GM04503 (cell line): ENCODE results near the gene DPYD.

Experiments used
- DNase-seq: peaks from one replicate; pipeline ENCODE4 v3.0.0-alpha.2; 2012; ENCODE audit warnings: low read depth

Gene DPYD

GRCh38 chr1:97783751-97784150 is 137.1 kb downstream of the DPYD start:
- no peak for DNase-seq

GRCh38 chr1:97781762-97782337 is 139.0 kb downstream of the DPYD start:
- DNase-seq = no peak

DNA sequence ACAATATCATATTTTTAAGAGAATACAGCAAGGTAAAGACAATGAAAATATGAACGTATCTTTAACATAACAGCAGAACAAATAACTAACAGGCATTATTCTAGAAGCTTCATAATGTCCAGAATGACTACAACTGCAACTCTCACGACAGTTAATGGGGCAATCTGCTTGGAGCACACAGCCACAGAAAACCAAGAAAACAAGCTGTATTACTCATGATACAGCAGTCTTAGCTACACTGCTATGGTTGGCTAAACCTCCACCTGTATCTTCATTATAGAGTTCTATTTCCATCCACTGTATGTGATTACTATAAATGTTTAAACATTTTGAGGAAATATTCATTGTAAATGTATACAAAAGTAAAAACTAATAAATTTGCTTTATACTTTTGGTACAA is 139.9 kb downstream of the DPYD start:
- no peak for DNase-seq

DNA sequence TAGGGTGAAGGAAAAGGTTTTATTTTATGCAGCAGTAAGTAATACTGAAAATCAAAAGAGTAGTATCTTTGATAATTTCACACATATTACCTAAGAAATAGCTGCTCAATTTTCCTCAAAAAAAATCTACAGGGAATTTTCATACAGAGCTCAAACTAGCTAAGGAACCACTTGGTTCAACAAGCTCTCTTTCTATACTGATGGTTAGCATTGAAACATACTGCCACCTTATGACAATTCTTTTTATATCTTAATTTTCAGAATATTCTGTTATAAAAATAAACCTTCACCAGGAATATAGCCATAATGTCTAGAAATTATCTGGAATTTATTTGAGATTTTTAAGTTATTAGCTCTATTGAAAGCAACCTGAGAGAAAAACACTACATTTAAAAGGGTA is 142.1 kb downstream of the DPYD start:
- no peak for DNase-seq

DNA sequence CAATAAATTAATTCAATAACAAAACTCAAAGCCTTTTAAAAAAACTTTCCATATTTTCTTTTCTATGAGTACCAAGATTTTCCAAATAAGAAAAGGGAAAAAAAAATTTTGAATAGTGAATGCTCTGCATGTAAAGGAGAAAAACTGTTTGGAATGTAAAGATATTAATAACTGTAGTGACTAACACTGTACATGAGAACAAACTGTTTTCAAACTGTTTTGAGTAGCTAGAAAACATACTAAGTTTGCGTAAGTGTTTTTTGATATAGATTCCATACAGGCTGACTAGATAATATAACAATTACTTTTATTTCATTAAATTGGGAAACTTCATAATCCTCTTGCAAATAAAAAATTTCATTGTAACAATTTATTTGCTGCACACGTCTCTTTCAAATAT is 150.5 kb downstream of the DPYD start:
- DNase-seq = no peak

DNA sequence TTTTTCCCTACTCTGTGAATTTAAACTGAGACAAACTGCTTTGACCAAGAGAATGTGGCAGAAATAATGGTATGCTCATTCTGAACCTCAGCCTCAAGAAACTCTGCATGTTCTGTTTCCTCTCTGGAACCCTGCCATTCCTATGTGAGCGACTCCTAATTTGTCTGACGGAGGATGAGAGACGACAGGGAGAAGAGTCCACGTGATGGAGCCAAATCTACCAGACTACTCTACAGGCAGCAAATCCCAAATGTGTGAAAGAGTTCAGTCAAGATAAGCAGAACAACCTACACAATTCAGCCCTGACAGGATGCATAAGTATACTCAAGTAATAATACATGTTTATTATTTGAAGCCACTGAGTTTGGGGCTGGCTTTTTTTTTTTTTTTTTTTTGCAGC is 153.5 kb downstream of the DPYD start:
- no peak for DNase-seq

DNA sequence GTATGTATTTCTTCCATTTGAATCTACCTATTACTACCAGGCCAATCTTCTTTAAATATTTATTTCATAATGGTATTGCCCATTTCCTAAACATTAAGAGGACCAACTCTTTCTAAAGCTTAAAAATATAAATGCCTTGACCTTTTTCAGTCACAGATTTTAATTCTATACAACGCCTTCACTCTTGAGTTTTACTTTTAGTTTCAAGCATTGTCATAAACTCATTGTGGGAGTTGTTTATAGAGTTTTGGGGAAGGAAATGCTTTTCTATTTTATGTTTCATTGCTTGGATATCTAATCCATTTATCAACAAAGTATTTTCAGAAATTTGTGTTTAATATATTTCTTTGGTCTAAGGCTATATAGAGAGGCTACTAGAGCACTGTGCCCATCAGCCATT is 155.8 kb downstream of the DPYD start:
- DNase-seq = no peak

DNA sequence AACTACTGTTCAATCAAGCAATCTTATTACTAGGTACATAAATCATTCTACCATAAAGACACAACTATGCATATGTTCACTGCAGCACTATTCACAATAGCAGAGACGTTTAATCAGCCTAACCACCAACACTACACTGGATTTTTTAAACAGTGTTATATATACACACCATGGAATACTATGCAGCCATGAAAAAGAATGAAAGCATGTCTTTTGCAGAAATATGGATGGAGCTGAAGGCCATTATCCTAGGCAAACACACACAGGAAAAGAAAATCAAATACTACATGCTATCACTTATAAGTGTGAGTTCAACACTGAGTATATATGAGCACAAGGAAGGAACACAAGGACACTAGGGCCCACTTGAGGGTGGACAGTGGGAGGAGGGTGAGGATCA is 159.2 kb downstream of the DPYD start:
- no peak for DNase-seq

GRCh38 chr1:97759078-97759477 is 161.8 kb downstream of the DPYD start:
- no peak for DNase-seq

- DNase-seq = peak; percentile 57
Measured at GRCh38 chr1:97758541-97759057, 162.2 kb downstream of the DPYD start.

DNA sequence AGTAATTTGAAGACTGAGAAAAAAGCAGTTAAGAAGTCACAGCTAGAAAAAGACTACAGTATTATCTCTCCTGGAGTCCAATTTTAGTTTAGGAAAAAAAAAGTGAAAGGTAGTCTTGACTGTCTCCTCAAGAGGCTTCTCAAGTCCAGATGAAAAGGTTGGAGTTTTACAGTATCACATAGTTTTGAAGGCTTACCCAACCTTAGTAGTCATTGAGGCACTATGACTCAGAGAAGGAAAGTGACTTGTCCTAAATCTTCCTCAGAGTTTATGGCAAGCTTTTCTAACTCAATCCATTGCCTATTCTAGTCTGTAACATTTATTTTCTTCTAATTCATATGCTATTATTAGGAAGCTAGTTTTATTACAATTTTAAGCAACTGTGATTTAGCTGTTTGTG is 174.9 kb downstream of the DPYD start:
- DNase-seq = no peak

GRCh38 chr1:97744977-97745376 is 175.9 kb downstream of the DPYD start:
- no peak for DNase-seq

GRCh38 chr1:97743129-97743528 is 177.7 kb downstream of the DPYD start:
- no peak for DNase-seq

DNA sequence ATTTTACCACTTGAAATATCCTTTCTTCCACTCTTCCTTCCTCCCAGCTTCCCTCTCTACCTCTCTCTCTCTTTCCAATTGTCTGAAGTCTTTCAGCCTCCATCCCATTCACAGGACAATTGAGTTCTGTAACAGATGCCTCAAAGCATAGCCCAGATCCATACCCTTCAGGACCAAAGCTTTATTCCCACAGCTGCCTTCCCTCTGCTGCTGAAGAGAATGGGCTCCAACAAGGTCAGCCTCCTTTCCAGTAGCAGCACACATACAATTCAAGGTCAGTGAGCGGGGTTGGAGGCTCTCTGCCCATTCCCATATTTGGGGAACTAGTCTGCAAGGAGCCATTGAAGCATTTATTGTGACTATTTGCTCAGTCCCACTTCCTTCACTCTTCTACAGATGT is 179.9 kb downstream of the DPYD start:
- DNase-seq = no peak

- DNase-seq = no peak
Measured at GRCh38 chr1:97739596-97740103, 181.2 kb downstream of the DPYD start.

DNA sequence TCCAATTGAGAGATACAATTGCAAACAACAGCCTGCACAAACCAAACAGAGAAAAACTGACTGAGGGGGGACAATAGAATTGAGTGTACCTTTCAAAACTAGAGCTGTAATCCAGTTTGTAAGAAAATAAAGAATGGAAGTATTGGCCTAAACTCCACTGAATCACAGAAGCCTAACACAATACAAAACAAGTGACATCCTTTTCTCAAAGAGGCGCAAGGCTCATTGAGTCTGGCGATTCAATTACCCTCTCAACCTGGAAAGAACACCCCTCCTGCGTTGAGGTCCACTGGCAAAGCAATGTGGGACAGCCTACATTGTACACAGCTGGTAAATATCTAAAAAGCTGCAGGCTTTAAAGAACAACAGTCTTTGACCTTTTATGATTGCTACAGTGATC is 182.6 kb downstream of the DPYD start:
- DNase-seq = no peak

DNA sequence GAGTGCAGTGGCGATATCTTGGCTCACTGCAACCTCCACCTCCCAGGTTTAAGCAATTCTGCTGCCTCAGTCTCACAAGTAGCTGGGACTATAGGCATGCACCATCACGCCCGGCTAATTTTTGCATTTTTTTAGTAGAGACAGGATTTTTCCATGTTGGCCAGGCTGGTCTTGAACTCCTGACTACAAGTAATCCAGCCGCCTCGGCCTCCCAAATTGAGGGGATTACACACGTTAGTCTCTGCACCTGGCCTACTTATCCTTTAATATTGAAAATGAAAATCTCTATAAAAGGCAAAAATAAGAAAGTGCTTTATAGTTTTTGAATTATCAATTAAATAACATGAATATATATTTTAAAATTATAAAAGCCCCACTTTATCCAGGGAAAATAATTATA is 190.6 kb downstream of the DPYD start:
- no peak for DNase-seq

- no peak for DNase-seq
Measured at GRCh38 chr1:97728436-97728835, 192.4 kb downstream of the DPYD start.

GRCh38 chr1:97727029-97727428 is 193.8 kb downstream of the DPYD start:
- DNase-seq = no peak

DNA sequence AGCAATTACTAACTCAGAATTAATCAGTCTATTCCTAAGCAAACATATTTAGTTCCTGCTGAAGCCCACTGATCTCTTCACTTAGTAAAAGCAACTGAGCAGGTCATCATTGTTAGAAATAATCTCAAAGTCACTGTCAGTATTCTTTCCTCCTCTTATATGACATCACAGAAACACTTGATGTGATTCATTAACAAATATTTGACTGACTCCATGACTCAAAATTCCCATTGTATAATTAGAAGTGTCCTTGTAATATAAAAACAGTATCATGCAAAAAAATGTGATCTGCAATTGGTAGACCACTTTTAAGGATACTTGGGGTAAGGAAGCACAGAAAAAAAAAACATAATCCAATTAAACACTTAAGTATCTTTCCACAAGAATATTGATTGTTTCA is 194.4 kb downstream of the DPYD start:
- no peak for DNase-seq

GRCh38 chr1:97721221-97721620 is 199.6 kb downstream of the DPYD start:
- DNase-seq = no peak

DNA sequence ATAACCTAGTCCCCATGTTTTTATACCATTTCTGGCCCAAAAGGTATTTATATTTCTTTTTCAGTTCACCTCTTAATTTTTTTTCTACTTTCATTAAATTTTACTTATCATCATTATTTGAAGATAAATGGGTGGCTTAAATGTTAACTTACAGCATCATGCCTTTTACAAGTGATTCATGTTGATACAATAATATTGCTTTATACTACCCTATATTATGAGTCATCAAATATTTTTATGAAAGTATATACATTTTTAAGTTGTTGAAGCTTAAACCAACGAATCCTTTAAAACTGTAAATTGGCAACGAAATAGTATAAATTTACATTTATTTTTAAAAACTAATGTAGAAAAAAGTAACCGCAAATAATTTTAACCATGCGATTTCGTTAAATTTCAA is 207.9 kb downstream of the DPYD start:
- no peak for DNase-seq

DNA sequence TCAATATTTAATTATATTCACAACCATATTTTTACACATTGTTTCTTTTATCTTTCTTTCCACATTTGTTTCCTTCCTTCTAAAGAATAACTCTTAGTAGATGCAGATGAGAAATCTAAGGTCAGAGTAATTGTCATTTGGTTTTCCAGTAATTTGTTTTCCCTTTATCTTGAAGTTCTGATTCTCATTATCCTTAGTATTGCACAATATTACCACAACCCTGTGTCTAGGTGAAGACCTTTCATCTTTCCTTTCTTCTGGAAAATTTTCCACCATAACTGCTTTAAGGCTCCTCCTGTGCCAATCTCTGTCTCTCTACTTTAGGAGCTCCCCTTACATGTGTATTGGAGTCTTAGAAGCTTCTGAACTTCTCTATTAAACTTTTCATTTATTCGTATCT is 209.0 kb downstream of the DPYD start:
- no peak for DNase-seq

GRCh38 chr1:97693601-97694000 is 227.2 kb downstream of the DPYD start:
- DNase-seq = peak; percentile 36

DNA sequence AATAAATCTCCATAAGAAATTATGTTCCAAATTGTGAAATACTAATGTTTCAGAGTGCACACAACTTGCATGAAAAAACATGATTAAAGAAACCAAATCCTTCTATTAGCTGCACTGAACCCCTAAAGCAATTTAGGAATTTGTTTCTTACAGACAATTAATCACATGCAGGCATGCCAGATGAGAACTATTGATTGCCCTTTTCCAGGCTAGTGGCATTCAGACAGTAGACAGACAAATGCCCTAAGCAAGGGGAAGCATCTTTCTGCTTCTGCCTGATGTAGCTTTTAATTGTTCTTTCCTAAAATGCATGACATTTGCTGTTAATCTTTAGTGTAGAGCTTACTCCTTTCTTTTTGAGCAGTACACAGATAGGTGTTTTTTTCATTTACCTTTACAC is 229.5 kb downstream of the DPYD start:
- DNase-seq = no peak
